ENCODE data around the gene BLACAT1. TPM values are rescaled to one million over a fixed set of nuclear protein-coding genes. Genes with fewer than 3 reads are reported as not detected.
A peak's percentile ranks its signal among the peaks of the same experiment; 100 is the strongest.

BLACAT1 gene
- polyA plus RNA-seq, 3 donors: not detected

DNA sequence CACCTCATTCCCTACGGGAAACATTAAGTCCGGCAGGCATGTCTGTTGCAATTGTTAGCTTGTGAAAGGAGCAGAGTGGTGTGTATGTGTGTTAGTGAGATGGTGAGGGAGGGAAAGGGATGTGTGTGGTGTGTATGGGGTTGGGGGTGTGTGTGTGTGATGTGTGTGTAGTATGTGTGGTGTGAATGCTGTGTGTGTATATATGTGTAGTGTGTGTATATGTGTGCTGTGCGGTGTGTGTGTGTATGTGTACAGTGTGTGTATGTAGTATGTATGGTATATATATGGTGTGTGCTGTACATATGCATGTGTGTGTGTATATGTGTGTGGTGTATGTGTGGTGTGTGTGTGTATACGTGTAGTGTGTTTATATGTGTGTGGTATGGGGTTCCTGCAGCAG is 20.8 kb upstream of the BLACAT1 start:
- Mint-ChIP-seq H3K9me3 (peaks cover 9 to 28% (median 20%) of the 10 kb centered on the region in 7 donors), H3K4me1 (peaks cover 7% of the 10 kb centered on the region), H3K36me3 (no peaks in the 10 kb centered on the region), H3K27me3 (ENCODE audit: low read depth in 3 of 3) (peaks cover 39 to 54% (median 39%) of the 10 kb centered on the region in 3 donors), H3K27ac (peak overlapping the region in 1 of 7 donors; percentile 38), H3K4me3 (no peak overlapping the region)
- 100% methylated on average over 3 of the region's 4 CpGs for WGBS (ENCODE audit: insufficient coverage)
- H3K4me2 ChIP-seq (replicated peaks; ENCODE audit: extremely low read depth, low read length, poor library complexity, severe bottlenecking): no peak overlapping the region
- H3K79me2 ChIP-seq (ENCODE audit: insufficient read depth, low read length): no peaks in the 10 kb centered on the region
- no peaks in the 10 kb centered on the region for H3K4me1 ChIP-seq (ENCODE audit: control insufficient read depth in 1 of 2, insufficient read depth in 2 of 2, low read length in 2 of 2)
- no peak overlapping the region for H3K27ac ChIP-seq (ENCODE audit: low read depth in 1 of 2, low read length in 2 of 2)
- no peak overlapping the region for H3K9ac ChIP-seq (ENCODE audit: insufficient read depth, low read length, poor library complexity, severe bottlenecking)
- H3K4me3 ChIP-seq (replicated peaks in 1 of 3; ENCODE audit: low read depth in 2 of 3, low read length in 3 of 3): no peak overlapping the region
- H3K36me3 ChIP-seq (replicated peaks in 1 of 2; ENCODE audit: control insufficient read depth in 1 of 2, insufficient read depth in 2 of 2, low read length in 2 of 2): no peaks in the 10 kb centered on the region
- H2AFZ ChIP-seq (ENCODE audit: insufficient read depth, low read depth, low read length, poor library complexity, severe bottlenecking): no peak overlapping the region
- intact Hi-C loops (cut with micrococcal nuclease): no loop called here
- DNase-seq: no peak
- H3K9me3 ChIP-seq (replicated peaks in 1 of 2; ENCODE audit: control insufficient read depth in 1 of 2, insufficient read depth in 1 of 2, low read length in 2 of 2): peaks cover 12 to 17% of the 10 kb centered on the region in 2 donors
- H4K20me1 ChIP-seq (ENCODE audit: insufficient read depth, low read length): no peaks in the 10 kb centered on the region
- TF ChIP-seq, protein P1, sequence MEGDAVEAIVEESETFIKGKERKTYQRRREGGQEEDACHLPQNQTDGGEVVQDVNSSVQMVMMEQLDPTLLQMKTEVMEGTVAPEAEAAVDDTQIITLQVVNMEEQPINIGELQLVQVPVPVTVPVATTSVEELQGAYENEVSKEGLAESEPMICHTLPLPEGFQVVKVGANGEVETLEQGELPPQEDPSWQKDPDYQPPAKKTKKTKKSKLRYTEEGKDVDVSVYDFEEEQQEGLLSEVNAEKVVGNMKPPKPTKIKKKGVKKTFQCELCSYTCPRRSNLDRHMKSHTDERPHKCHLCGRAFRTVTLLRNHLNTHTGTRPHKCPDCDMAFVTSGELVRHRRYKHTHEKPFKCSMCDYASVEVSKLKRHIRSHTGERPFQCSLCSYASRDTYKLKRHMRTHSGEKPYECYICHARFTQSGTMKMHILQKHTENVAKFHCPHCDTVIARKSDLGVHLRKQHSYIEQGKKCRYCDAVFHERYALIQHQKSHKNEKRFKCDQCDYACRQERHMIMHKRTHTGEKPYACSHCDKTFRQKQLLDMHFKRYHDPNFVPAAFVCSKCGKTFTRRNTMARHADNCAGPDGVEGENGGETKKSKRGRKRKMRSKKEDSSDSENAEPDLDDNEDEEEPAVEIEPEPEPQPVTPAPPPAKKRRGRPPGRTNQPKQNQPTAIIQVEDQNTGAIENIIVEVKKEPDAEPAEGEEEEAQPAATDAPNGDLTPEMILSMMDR (IDR thresholded peaks at IDR 0.05): no peak
- peaks cover 4 to 19% of the 10 kb centered on the region in 2 donors for H3K27me3 ChIP-seq (ENCODE audit: control insufficient read depth in 2 of 2, insufficient read depth in 2 of 2, low read length in 2 of 2)

DNA sequence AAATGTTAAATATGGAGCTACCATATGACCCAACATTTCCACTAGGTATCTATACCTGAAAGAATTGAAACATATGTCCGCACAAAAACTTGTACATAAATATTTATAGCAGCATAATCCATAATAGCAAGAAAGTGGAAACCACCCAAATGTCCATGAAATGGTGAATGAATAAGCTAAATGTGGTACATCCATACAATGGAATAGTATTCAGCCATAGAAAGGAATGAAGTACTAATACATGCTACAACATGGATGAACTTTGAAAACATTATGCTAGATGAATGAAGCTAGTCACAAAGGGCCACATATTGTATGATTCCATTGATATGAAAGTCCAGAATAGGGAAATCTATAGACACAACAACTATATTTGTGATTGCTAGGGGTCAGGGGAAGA is 20.0 kb upstream of the BLACAT1 start:
- peaks cover 9 to 28% (median 20%) of the 10 kb centered on the region in 7 donors for H3K9me3 Mint-ChIP-seq
- no peaks in the 10 kb centered on the region for H3K36me3 Mint-ChIP-seq
- Histone ChIP-seq H4K20me1 (ENCODE audit: insufficient read depth, low read length) (no peaks in the 10 kb centered on the region), H3K9me3 (replicated peaks in 1 of 2; ENCODE audit: control insufficient read depth in 1 of 2, insufficient read depth in 1 of 2, low read length in 2 of 2) (peaks cover 12 to 17% of the 10 kb centered on the region in 2 donors), H3K27ac (ENCODE audit: low read depth in 1 of 2, low read length in 2 of 2) (no peak overlapping the region), H3K4me2 (replicated peaks; ENCODE audit: extremely low read depth, low read length, poor library complexity, severe bottlenecking) (no peak overlapping the region), H3K4me3 (replicated peaks in 1 of 3; ENCODE audit: low read depth in 2 of 3, low read length in 3 of 3) (no peak overlapping the region), H3K4me1 (ENCODE audit: control insufficient read depth in 1 of 2, insufficient read depth in 2 of 2, low read length in 2 of 2) (no peaks in the 10 kb centered on the region), H2AFZ (ENCODE audit: insufficient read depth, low read depth, low read length, poor library complexity, severe bottlenecking) (no peak overlapping the region), H3K27me3 (ENCODE audit: control insufficient read depth in 2 of 2, insufficient read depth in 2 of 2, low read length in 2 of 2) (peaks cover 0 to 13% of the 10 kb centered on the region in 2 donors), H3K36me3 (replicated peaks in 1 of 2; ENCODE audit: control insufficient read depth in 1 of 2, insufficient read depth in 2 of 2, low read length in 2 of 2) (no peaks in the 10 kb centered on the region), H3K79me2 (ENCODE audit: insufficient read depth, low read length) (no peaks in the 10 kb centered on the region), H3K9ac (ENCODE audit: insufficient read depth, low read length, poor library complexity, severe bottlenecking) (no peak overlapping the region)
- intact Hi-C loops (cut with micrococcal nuclease): no loop called here
- WGBS (ENCODE audit: insufficient coverage): no CpG with 5 or more reads among the region's 1 CpG
- H3K4me1 Mint-ChIP-seq: peaks cover 4% of the 10 kb centered on the region
- DNase-seq: no peak
- H3K4me3 Mint-ChIP-seq: no peak overlapping the region
- peaks cover 31 to 47% (median 32%) of the 10 kb centered on the region in 3 donors for H3K27me3 Mint-ChIP-seq (ENCODE audit: low read depth in 3 of 3)
- no peak overlapping the region for H3K27ac Mint-ChIP-seq
- TF ChIP-seq, protein P1 (IDR thresholded peaks at IDR 0.05): no peak

Data from CD14-positive monocyte (primary cell).